ENCODE results near the gene CTTNBP2NL.

GRCh38 chr1:112383759-112384370 is 12.1 kb upstream of the CTTNBP2NL start:
- TF ChIP-seq POLR2A (IDR thresholded peaks at IDR 0.05; ENCODE audit: low read length): no peak
- TF ChIP-seq GATA1 (IDR thresholded peaks at IDR 0.05; ENCODE audit: low read depth, low read length): no peak

Measured in erythroblast (primary cell).